B cell (primary cell): ENCODE data around the gene CCDC102A. TPM values are rescaled to one million over a fixed set of nuclear protein-coding genes. Genes with fewer than 3 reads are reported as not detected.

ENCODE experiments used
- ATAC-seq: fragments of 200-7000 bp; cut with Tn5 transposase; one replicate; pipeline ENCODE4 v1.10.0; 2021; ENCODE audit warnings: low read depth, mild to moderate bottlenecking, moderate number of reproducible peaks, moderate library complexity
- CTCF ChIA-PET: fragments of 350-600 bp; sonication (Branson Sonifier 250); formaldehyde crosslinking; loops from one replicate; lab custom pipeline; 2021; ENCODE audit warnings: antibody characterized with exemption, inconsistent platforms; lab: Charles Lee
- POLR2A ChIA-PET: fragments of 350-600 bp; sonication (Branson Sonifier 250); formaldehyde crosslinking; loops from one replicate; lab custom pipeline; 2021; ENCODE audit warnings: antibody characterized with exemption; lab: Charles Lee
- DNase-seq: peaks from one replicate; pipeline ENCODE4 v3.0.0; 2013
- H2AFZ ChIP-seq: 2 replicates; pipeline ENCODE4 v1.6.1; 2012; ENCODE audit warnings: mild to moderate bottlenecking, low read depth, low read length; ENCODE audit not compliant: insufficient read depth, poor library complexity, severe bottlenecking
- H3K27ac ChIP-seq, 2 donors: 1 replicate in 1 of 2; 2 replicates in 1 of 2; pipeline ENCODE4 v1.5.1; 2012 to 2013; ENCODE audit warnings: low read length in 2 of 2, mild to moderate bottlenecking in 2 of 2, moderate library complexity in 1 of 2
- H3K27me3 ChIP-seq, 4 experiments: fragments of 200-600 bp in 1 of 4; sonication (generic) in 1 of 4; replicated peaks in 1 of 4; 1 replicate in 2 of 4; 2 replicates in 2 of 4; pipeline versions ENCODE4 v1.6.1 to v1.7.0; 2013 to 2016; ENCODE audit warnings: low read length in 3 of 4, mild to moderate bottlenecking in 2 of 4, mixed read lengths in 1 of 4, moderate library complexity in 1 of 4; ENCODE audit not compliant: insufficient read depth in 4 of 4, control insufficient read depth in 3 of 4; ENCODE audit errors: control extremely low read depth in 1 of 4
- H3K36me3 ChIP-seq, 2 experiments: replicated peaks in 1 of 2; 1 replicate in 1 of 2; 2 replicates in 1 of 2; pipeline versions ENCODE4 v1.6.1 to v1.7.1; 2013; ENCODE audit warnings: low read length in 1 of 2; ENCODE audit not compliant: insufficient read depth in 2 of 2, control insufficient read depth in 1 of 2; ENCODE audit errors: control extremely low read depth in 1 of 2, extremely low read depth in 1 of 2
- H3K4me1 ChIP-seq, 2 donors: fragments of 200-600 bp in 1 of 2; sonication (generic) in 1 of 2; 1 replicate in 1 of 2; 2 replicates in 1 of 2; pipeline versions ENCODE4 v1.5.1 to v1.6.1; 2013 to 2017; ENCODE audit warnings: low read length in 2 of 2; ENCODE audit not compliant: control insufficient read depth in 2 of 2, insufficient read depth in 2 of 2
- H3K4me2 ChIP-seq: replicated peaks from 2 replicates; pipeline ENCODE3; 2012; ENCODE audit warnings: mild to moderate bottlenecking, low read depth, low read length; ENCODE audit not compliant: poor library complexity, severe bottlenecking
- H3K4me3 ChIP-seq, 5 experiments: fragments of 200-600 bp in 1 of 5; sonication (generic) in 1 of 5; 1 replicate in 3 of 5; 2 replicates in 2 of 5; pipeline versions ENCODE4 v1.5.1 to v1.7.0; 2011 to 2016; ENCODE audit warnings: low read length in 4 of 5, mild to moderate bottlenecking in 4 of 5, low read depth in 2 of 5, control low read depth in 1 of 5, moderate library complexity in 1 of 5; ENCODE audit not compliant: insufficient read depth in 1 of 5; ENCODE audit errors: control extremely low read depth in 1 of 5, extremely low read depth in 1 of 5
- H3K79me2 ChIP-seq: fragments of 200-600 bp; sonication (generic); one replicate; pipeline ENCODE4 v1.6.0; 2016; ENCODE audit warnings: low read length; ENCODE audit not compliant: control insufficient read depth, insufficient read depth
- H3K9ac ChIP-seq: fragments of 200-600 bp; sonication (generic); 2 replicates; pipeline ENCODE4 v1.6.1; 2017; ENCODE audit warnings: mild to moderate bottlenecking, low read length, moderate library complexity
- H3K9me3 ChIP-seq, 3 donors: one replicate each; pipeline versions ENCODE4 v1.6.1 to v1.7.1; 2013; ENCODE audit warnings: low read length in 2 of 3; ENCODE audit not compliant: control insufficient read depth in 2 of 3, insufficient read depth in 1 of 3; ENCODE audit errors: control extremely low read depth in 1 of 3
- H4K20me1 ChIP-seq: 2 replicates; pipeline ENCODE4 v1.6.0; 2012; ENCODE audit warnings: mild to moderate bottlenecking, low read length; ENCODE audit not compliant: insufficient read depth, control insufficient read depth, poor library complexity, severe bottlenecking
- H3K27ac Mint-ChIP-seq: one replicate; pipeline ENCODE4 v1.8.0; 2021; ENCODE audit warnings: mixed read lengths
- H3K27me3 Mint-ChIP-seq: one replicate; pipeline ENCODE4 v1.8.0; 2021; ENCODE audit warnings: mixed read lengths
- H3K4me1 Mint-ChIP-seq: one replicate; pipeline ENCODE4 v1.8.0; 2021; ENCODE audit warnings: mixed read lengths
- H3K4me3 Mint-ChIP-seq: one replicate; pipeline ENCODE4 v1.8.0; 2021; ENCODE audit warnings: mixed read lengths
- H3K9me3 Mint-ChIP-seq: one replicate; pipeline ENCODE4 v1.8.0; 2022; ENCODE audit warnings: mixed read lengths; ENCODE audit not compliant: insufficient read depth
- EZH2 ChIP-seq: IDR thresholded peaks from 2 replicates; pipeline ENCODE4 v1.6.1; 2012; ENCODE audit warnings: borderline replicate concordance, low read depth, mild to moderate bottlenecking, moderate library complexity, low read length; ENCODE audit not compliant: insufficient read depth, poor library complexity, severe bottlenecking
- WGBS: methylation state at CpG from one replicate; pipeline ENCODE4 v1.1.5; 2013; ENCODE audit warnings: missing lambda C conversion rate; ENCODE audit not compliant: insufficient coverage; 5-methylcytosine and 5-hydroxymethylcytosine counted together
- intact Hi-C: fragments of 100-400 bp; cut with micrococcal nuclease; formaldehyde crosslinking; loops from one replicate; pipeline ENCODE4 v1.10.0; 2022
- polyA plus RNA-seq: library from polyadenylated mRNA; depleted of rRNA; stranded (reverse); fragments of >200 nt; gene quantifications from 2 replicates; pipeline ENCODE4 v1.2.3, GENCODE V29; 2012
- total RNA-seq, 2 donors: library from RNA; stranded (reverse); fragments of 120-200 nt in 1 of 2; gene quantifications; 1 replicate in 1 of 2; 2 replicates in 1 of 2; pipeline versions ENCODE4 v1.2.3 to v1.2.4, GENCODE V29; 2013 to 2022
- TF ChIP-seq, protein P1 (sequence below): fragments of 200-600 bp; IDR thresholded peaks from one replicate; pipeline ENCODE4 v1.8.0; 2022; ENCODE audit warnings: antibody characterized with exemption, mild to moderate bottlenecking

CCDC102A gene
- total and polyA plus RNA-seq, 2 donors (not counting 1 experiment from before 2014, with no cell fraction given) = 14.5 to 14.7 TPM

DNA sequence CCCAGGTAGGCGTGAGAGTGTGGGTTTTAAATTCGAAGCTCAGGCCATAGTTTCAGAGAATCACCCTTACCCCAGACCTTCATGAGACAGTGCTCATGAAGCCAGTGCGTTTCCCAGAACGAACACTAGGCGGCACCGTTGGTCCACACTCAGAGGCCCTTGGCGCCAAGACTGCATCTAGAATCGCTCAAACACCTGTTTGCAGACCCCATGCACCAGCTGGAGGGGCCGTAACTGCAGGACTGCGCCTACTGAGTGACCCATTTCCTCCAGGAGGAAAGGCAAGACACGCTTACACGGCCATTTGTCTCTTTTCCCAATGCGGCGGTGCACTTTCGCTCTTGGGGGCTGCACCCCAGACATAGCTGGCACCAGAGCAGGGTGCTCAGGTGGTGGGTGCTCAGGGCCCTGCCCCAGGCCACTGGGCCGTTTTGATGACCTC, 40.1 kb upstream of the CCDC102A start:
- TF ChIP-seq, protein P1, sequence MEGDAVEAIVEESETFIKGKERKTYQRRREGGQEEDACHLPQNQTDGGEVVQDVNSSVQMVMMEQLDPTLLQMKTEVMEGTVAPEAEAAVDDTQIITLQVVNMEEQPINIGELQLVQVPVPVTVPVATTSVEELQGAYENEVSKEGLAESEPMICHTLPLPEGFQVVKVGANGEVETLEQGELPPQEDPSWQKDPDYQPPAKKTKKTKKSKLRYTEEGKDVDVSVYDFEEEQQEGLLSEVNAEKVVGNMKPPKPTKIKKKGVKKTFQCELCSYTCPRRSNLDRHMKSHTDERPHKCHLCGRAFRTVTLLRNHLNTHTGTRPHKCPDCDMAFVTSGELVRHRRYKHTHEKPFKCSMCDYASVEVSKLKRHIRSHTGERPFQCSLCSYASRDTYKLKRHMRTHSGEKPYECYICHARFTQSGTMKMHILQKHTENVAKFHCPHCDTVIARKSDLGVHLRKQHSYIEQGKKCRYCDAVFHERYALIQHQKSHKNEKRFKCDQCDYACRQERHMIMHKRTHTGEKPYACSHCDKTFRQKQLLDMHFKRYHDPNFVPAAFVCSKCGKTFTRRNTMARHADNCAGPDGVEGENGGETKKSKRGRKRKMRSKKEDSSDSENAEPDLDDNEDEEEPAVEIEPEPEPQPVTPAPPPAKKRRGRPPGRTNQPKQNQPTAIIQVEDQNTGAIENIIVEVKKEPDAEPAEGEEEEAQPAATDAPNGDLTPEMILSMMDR = peak; percentile 95
- TF ChIP-seq EZH2 = no peak
- H3K4me2 ChIP-seq = no peak overlapping the region
- H3K4me1 Mint-ChIP-seq = peaks cover 18% of the 10 kb centered on the region
- H3K79me2 ChIP-seq = no peaks in the 10 kb centered on the region
- no peak overlapping the region for H3K4me3 ChIP-seq
- H3K9ac ChIP-seq = no peak overlapping the region
- peaks cover 21% of the 10 kb centered on the region for H4K20me1 ChIP-seq
- peaks cover 0 to 41% of the 10 kb centered on the region in 2 experiments for H3K36me3 ChIP-seq
- H3K27me3 ChIP-seq = no peaks in the 10 kb centered on the region
- peaks cover 0 to 7% of the 10 kb centered on the region in 2 donors for H3K4me1 ChIP-seq
- H3K9me3 ChIP-seq = peaks cover 0 to 3% (median 0%) of the 10 kb centered on the region in 3 donors
- ChIA-PET POLR2A (interaction anchor here (0.8 to 1.0 kb wide), 3 partner anchors 44 to 277 kb away, joined by 3 to 4 read pairs (median 3); no protein-coding TSS in a partner anchor), CTCF (interaction anchor here (0.6 to 5.7 kb wide), 38 partner anchors 8 to 430 kb away, joined by 3 to 111 read pairs (median 5); partner anchors contain the start of genes ADGRG5, CCDC102A, KATNB1 and POLR2C)
- intact Hi-C loops = loop anchor here (1.0 to 10.0 kb wide), 6 partner anchors 32 to 148 kb away; no protein-coding TSS in a partner anchor
- WGBS = 23% methylated on average over 14 of the region's 16 CpGs
- ATAC-seq (peak; percentile 93), DNase-seq (peak; percentile 83)
- H3K27ac ChIP-seq = no peak overlapping the region
- H3K4me3 Mint-ChIP-seq = no peak overlapping the region
- peak overlapping the region; percentile 39 for H3K27ac Mint-ChIP-seq
- no peak overlapping the region for H2AFZ ChIP-seq
- H3K27me3 Mint-ChIP-seq = no peaks in the 10 kb centered on the region
- peaks cover 3% of the 10 kb centered on the region for H3K9me3 Mint-ChIP-seq
